Fibroblast of pulmonary artery (primary cell): ENCODE measurements around the gene LTBP3.

ENCODE experiments used
- DNase-seq: peaks from one replicate; pipeline ENCODE4 v3.0.0-alpha.2; 2010; ENCODE audit warnings: low read depth
- H3K4me3 ChIP-seq: replicated peaks from 2 replicates; pipeline ENCODE4 v1.5.1; 2011; ENCODE audit warnings: low read depth, mild to moderate bottlenecking, control low read depth, low read length, moderate library complexity
- CTCF ChIP-seq: IDR thresholded peaks from 2 replicates; pipeline ENCODE4 v1.5.1; 2011; ENCODE audit warnings: mild to moderate bottlenecking, control low read depth, low read length, inconsistent platforms; ENCODE audit errors: missing control alignments

LTBP3 gene

GRCh38 chr11:65590240-65590738 lies 32.1 kb upstream of the LTBP3 start:
- H3K4me3 ChIP-seq, result no peak overlapping the region
- TF ChIP-seq CTCF, result no peak

GRCh38 chr11:65589444-65590239 lies 31.5 kb upstream of the LTBP3 start:
- no peak overlapping the region for H3K4me3 ChIP-seq
- no peak for TF ChIP-seq CTCF
- no peak for DNase-seq

More at GRCh38 chr11:65590240-65590738, 32.1 kb upstream of the LTBP3 start:
- peak; percentile 45 for DNase-seq

- peak; percentile 68 for DNase-seq
- H3K4me3 ChIP-seq, result no peak overlapping the region
- peak; percentile 55 for TF ChIP-seq CTCF
Measured at GRCh38 chr11:65588199-65589054, 30.3 kb upstream of the LTBP3 start.

GRCh38 chr11:65586676-65587075 lies 28.5 kb upstream of the LTBP3 start:
- no peak for TF ChIP-seq CTCF
- H3K4me3 ChIP-seq, result no peak overlapping the region
- peak; percentile 42 for DNase-seq

GRCh38 chr11:65586247-65586630 lies 28.1 kb upstream of the LTBP3 start:
- no peak for DNase-seq
- H3K4me3 ChIP-seq, result no peak overlapping the region
- TF ChIP-seq CTCF, result no peak

- DNase-seq, result no peak
- H3K4me3 ChIP-seq, result no peak overlapping the region
- TF ChIP-seq CTCF, result no peak
Measured at GRCh38 chr11:65585396-65586246, 27.5 kb upstream of the LTBP3 start.
